Astrocyte (in vitro differentiated cells and primary cell): Measurements from ENCODE around the gene RDH13. TPM values are rescaled to one million over a fixed set of nuclear protein-coding genes. Genes with fewer than 3 reads are reported as not detected.

Source experiments
- DNase-seq: peaks from one replicate; pipeline ENCODE4 v3.0.0-alpha.2; 2010; ENCODE audit warnings: low read depth
- FAIRE-seq: peaks from 2 replicates; lab custom pipeline; 2011; peaks lifted over from hg19 to GRCh38; lab: Jason Lieb, UNC
- H2AFZ ChIP-seq: 2 replicates; pipeline ENCODE4 v1.6.0; 2012; ENCODE audit warnings: low read depth, low read length, inconsistent platforms
- H3K27ac ChIP-seq: 2 replicates; pipeline ENCODE4 v1.5.1; 2011; ENCODE audit warnings: low read depth, low read length, inconsistent platforms
- H3K27me3 ChIP-seq: 2 replicates; pipeline ENCODE4 v1.6.0; 2011; ENCODE audit warnings: low read length, inconsistent platforms; ENCODE audit not compliant: insufficient read depth
- H3K36me3 ChIP-seq: 2 replicates; pipeline ENCODE4 v1.5.1; 2011; ENCODE audit warnings: low read length, inconsistent platforms; ENCODE audit not compliant: insufficient read depth
- H3K4me1 ChIP-seq: 2 replicates; pipeline ENCODE4 v1.5.1; 2011; ENCODE audit warnings: low read length, inconsistent platforms; ENCODE audit not compliant: insufficient read depth
- H3K4me2 ChIP-seq: 2 replicates; pipeline ENCODE4 v1.6.0; 2012; ENCODE audit warnings: low read length, inconsistent platforms
- H3K4me3 ChIP-seq: 2 replicates; pipeline ENCODE4 v1.5.1; 2011; ENCODE audit warnings: low read depth, mild to moderate bottlenecking, low read length, inconsistent platforms; ENCODE audit not compliant: insufficient read depth
- H3K79me2 ChIP-seq: 2 replicates; pipeline ENCODE4 v1.6.0; 2012; ENCODE audit warnings: mild to moderate bottlenecking, low read length, inconsistent platforms; ENCODE audit not compliant: insufficient read depth
- H3K9ac ChIP-seq: 2 replicates; pipeline ENCODE4 v1.6.0; 2012; ENCODE audit warnings: mild to moderate bottlenecking, low read length, inconsistent platforms
- H3K9me3 ChIP-seq: 2 replicates; pipeline ENCODE4 v1.5.1; 2012; ENCODE audit warnings: low read depth, mild to moderate bottlenecking, low read length, inconsistent platforms; ENCODE audit not compliant: insufficient read depth
- H4K20me1 ChIP-seq: 2 replicates; pipeline ENCODE4 v1.6.0; 2012; ENCODE audit warnings: low read length, inconsistent platforms; ENCODE audit not compliant: insufficient read depth
- H3K27ac Mint-ChIP-seq: one replicate; pipeline ENCODE4 v1.8.0; 2021; ENCODE audit warnings: mild to moderate bottlenecking, mixed read lengths; ENCODE audit not compliant: unreplicated experiment
- H3K27me3 Mint-ChIP-seq: one replicate; pipeline ENCODE4 v1.8.0; 2021; ENCODE audit warnings: low read depth, mixed read lengths; ENCODE audit not compliant: unreplicated experiment
- H3K36me3 Mint-ChIP-seq: one replicate; pipeline ENCODE4 v1.8.0; 2021; ENCODE audit warnings: low read depth, mixed read lengths; ENCODE audit not compliant: unreplicated experiment
- H3K4me1 Mint-ChIP-seq: one replicate; pipeline ENCODE4 v1.8.0; 2021; ENCODE audit warnings: low read depth, mixed read lengths; ENCODE audit not compliant: unreplicated experiment
- H3K4me3 Mint-ChIP-seq: one replicate; pipeline ENCODE4 v1.8.0; 2021; ENCODE audit warnings: mild to moderate bottlenecking, moderate library complexity, mixed read lengths; ENCODE audit not compliant: unreplicated experiment
- H3K9me3 Mint-ChIP-seq: one replicate; pipeline ENCODE4 v1.8.0; 2021; ENCODE audit warnings: mild to moderate bottlenecking, mixed read lengths; ENCODE audit not compliant: unreplicated experiment
- EZH2 ChIP-seq: IDR thresholded peaks from 2 replicates; pipeline ENCODE4 v1.6.1; 2012; ENCODE audit warnings: mild to moderate bottlenecking, low read length, inconsistent platforms; ENCODE audit not compliant: insufficient read depth
- total RNA-seq: library from RNA; stranded (reverse); gene quantifications from 2 replicates; pipeline ENCODE4 v1.2.1, GENCODE V29; 2021
- TF ChIP-seq, protein P1 (sequence below): IDR thresholded peaks from 2 replicates; pipeline ENCODE4 v1.5.1; 2011; ENCODE audit warnings: low read depth, mild to moderate bottlenecking, inconsistent platforms, low read length, moderate library complexity; ENCODE audit not compliant: insufficient read depth

RDH13 gene
- total RNA-seq, 1 donor from 2014 or later: 22.6 TPM

DNA sequence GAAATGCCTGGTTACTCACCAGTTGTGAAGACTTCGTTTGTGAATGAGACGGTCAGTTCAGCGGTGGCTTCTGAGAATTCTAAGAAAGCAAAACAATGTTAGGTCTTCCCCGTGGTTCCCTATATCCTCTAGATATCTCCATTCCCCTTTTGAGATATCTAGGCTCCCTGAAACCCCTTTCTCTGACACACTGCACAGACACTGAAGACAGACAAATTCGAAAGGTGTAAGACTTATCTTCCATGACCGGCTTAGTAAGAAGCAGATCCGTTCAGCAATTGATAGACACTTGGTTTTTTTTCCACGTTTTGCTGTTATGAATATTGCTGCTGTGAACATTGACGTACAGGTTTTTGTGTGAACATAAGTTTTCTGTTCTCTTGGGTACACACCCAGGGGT lies 44.3 kb downstream of the RDH13 start:
- Histone ChIP-seq H3K4me2 (no peak overlapping the region), H3K27ac (no peak overlapping the region), H2AFZ (no peak overlapping the region), H3K4me3 (no peak overlapping the region), H3K4me1 (no peaks in the 10 kb centered on the region), H3K27me3 (no peaks in the 10 kb centered on the region), H3K79me2 (no peaks in the 10 kb centered on the region), H4K20me1 (no peaks in the 10 kb centered on the region), H3K9me3 (no peaks in the 10 kb centered on the region), H3K36me3 (no peaks in the 10 kb centered on the region), H3K9ac (no peak overlapping the region)
- FAIRE-seq (no peak), DNase-seq (no peak)
- peaks cover 7% of the 10 kb centered on the region for H3K27me3 Mint-ChIP-seq
- H3K4me3 Mint-ChIP-seq: no peak overlapping the region
- peaks cover 2% of the 10 kb centered on the region for H3K36me3 Mint-ChIP-seq
- no peaks in the 10 kb centered on the region for H3K4me1 Mint-ChIP-seq
- H3K27ac Mint-ChIP-seq: no peak overlapping the region
- peaks cover 6% of the 10 kb centered on the region for H3K9me3 Mint-ChIP-seq
- TF ChIP-seq EZH2: no peak
- TF ChIP-seq, protein P1, sequence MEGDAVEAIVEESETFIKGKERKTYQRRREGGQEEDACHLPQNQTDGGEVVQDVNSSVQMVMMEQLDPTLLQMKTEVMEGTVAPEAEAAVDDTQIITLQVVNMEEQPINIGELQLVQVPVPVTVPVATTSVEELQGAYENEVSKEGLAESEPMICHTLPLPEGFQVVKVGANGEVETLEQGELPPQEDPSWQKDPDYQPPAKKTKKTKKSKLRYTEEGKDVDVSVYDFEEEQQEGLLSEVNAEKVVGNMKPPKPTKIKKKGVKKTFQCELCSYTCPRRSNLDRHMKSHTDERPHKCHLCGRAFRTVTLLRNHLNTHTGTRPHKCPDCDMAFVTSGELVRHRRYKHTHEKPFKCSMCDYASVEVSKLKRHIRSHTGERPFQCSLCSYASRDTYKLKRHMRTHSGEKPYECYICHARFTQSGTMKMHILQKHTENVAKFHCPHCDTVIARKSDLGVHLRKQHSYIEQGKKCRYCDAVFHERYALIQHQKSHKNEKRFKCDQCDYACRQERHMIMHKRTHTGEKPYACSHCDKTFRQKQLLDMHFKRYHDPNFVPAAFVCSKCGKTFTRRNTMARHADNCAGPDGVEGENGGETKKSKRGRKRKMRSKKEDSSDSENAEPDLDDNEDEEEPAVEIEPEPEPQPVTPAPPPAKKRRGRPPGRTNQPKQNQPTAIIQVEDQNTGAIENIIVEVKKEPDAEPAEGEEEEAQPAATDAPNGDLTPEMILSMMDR: no peak

DNA sequence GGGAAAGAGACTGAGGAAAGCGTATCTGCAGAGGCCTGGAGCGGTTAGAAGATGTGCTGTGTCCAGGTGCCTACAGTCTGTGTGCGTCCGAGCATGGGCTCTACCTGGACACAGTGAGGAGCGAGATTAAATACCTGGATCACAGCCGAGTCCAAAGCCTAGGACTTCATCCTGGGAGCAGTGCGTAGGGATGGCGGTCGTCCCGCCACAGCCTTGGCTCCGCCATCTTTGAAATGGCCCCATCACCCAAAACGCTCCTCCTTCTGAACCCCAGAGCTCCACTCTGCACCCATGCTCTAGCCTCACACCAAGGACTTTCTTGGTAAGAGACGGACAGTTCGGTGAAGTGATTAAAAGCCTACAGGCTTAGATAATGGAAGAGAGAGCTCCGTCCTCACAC lies 44.7 kb downstream of the RDH13 start:
- DNase-seq (no peak), FAIRE-seq (no peak)
- H4K20me1 ChIP-seq: no peaks in the 10 kb centered on the region
- H3K4me3 Mint-ChIP-seq: no peak overlapping the region
- no peak overlapping the region for H3K27ac Mint-ChIP-seq
- H3K27ac ChIP-seq: no peak overlapping the region
- H3K4me1 Mint-ChIP-seq: no peaks in the 10 kb centered on the region
- H2AFZ ChIP-seq: no peak overlapping the region
- no peaks in the 10 kb centered on the region for H3K27me3 ChIP-seq
- H3K4me2 ChIP-seq: no peak overlapping the region
- peaks cover 4% of the 10 kb centered on the region for H3K27me3 Mint-ChIP-seq
- H3K4me1 ChIP-seq: no peaks in the 10 kb centered on the region
- TF ChIP-seq, protein P1: no peak
- TF ChIP-seq EZH2: no peak
- H3K36me3 ChIP-seq: no peaks in the 10 kb centered on the region
- H3K9me3 ChIP-seq: no peaks in the 10 kb centered on the region
- H3K79me2 ChIP-seq: no peaks in the 10 kb centered on the region
- peaks cover 8% of the 10 kb centered on the region for H3K9me3 Mint-ChIP-seq
- H3K36me3 Mint-ChIP-seq: no peaks in the 10 kb centered on the region
- H3K4me3 ChIP-seq: no peak overlapping the region
- H3K9ac ChIP-seq: no peak overlapping the region

DNA sequence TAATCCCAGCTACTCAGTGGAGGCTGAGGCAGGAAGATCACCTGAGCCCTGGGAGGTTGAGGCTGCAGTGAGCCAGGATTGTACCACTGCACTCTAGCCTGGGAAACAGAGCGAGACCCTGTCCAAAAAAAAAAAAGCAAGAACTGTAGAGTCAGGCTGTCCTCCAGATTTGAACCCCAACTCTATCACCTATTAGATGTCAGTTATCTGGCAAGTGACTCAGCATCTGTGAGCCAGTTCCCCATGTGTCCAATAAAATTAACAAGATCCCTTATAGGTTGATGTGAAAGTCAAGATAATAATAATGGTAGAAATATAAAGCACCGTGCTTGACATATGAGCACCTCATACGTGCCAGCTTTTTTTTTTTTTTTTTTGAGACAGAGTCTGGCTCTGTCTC lies 46.9 kb downstream of the RDH13 start:
- Histone ChIP-seq H4K20me1 (no peaks in the 10 kb centered on the region), H3K4me2 (no peak overlapping the region), H3K4me1 (no peaks in the 10 kb centered on the region), H3K36me3 (no peaks in the 10 kb centered on the region), H3K9me3 (no peaks in the 10 kb centered on the region), H3K27me3 (no peaks in the 10 kb centered on the region), H3K4me3 (no peak overlapping the region), H2AFZ (no peak overlapping the region), H3K79me2 (no peaks in the 10 kb centered on the region), H3K9ac (no peak overlapping the region), H3K27ac (no peak overlapping the region)
- DNase-seq: no peak
- no peak for FAIRE-seq
- Mint-ChIP-seq H3K4me1 (no peaks in the 10 kb centered on the region), H3K27ac (no peak overlapping the region), H3K27me3 (peaks cover 6% of the 10 kb centered on the region), H3K4me3 (no peak overlapping the region), H3K36me3 (no peaks in the 10 kb centered on the region), H3K9me3 (peaks cover 5% of the 10 kb centered on the region)
- TF ChIP-seq EZH2: no peak
- TF ChIP-seq, protein P1: no peak
